Fibroblast of pulmonary artery (primary cell): ENCODE measurements around the gene PDXK.

Source experiments
- DNase-seq: peaks from one replicate; pipeline ENCODE4 v3.0.0-alpha.2; 2010; ENCODE audit warnings: low read depth
- H3K4me3 ChIP-seq: replicated peaks from 2 replicates; pipeline ENCODE4 v1.5.1; 2011; ENCODE audit warnings: low read depth, mild to moderate bottlenecking, control low read depth, low read length, moderate library complexity
- CTCF ChIP-seq: IDR thresholded peaks from 2 replicates; pipeline ENCODE4 v1.5.1; 2011; ENCODE audit warnings: mild to moderate bottlenecking, control low read depth, low read length, inconsistent platforms; ENCODE audit errors: missing control alignments

Gene PDXK

DNA sequence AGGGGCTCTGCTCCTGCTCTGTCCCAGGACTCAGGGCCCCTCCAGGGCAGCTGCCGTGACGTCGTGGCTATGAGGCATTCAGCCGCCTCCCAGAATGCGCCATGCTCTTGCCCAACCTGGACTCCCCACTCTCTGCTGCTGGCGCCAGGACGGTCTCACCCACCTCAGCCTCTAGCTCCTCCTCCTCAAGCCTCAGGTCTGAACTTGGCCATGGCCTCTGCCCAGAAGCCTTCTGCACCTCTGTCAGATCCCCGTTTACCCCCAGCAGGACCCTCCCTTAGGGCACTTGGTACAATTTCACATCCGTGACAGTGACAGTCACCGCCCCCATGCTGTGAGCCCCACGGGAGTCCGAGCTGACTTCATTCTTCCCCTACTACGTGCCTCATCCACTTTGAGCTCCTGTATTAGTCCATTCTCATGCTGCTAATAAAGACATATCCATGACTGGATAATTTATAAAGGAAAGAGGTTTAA lies 52.3 kb downstream of the PDXK start:
- no peak for TF ChIP-seq CTCF
- DNase-seq, result no peak
- H3K4me3 ChIP-seq, result no peak overlapping the region

DNA sequence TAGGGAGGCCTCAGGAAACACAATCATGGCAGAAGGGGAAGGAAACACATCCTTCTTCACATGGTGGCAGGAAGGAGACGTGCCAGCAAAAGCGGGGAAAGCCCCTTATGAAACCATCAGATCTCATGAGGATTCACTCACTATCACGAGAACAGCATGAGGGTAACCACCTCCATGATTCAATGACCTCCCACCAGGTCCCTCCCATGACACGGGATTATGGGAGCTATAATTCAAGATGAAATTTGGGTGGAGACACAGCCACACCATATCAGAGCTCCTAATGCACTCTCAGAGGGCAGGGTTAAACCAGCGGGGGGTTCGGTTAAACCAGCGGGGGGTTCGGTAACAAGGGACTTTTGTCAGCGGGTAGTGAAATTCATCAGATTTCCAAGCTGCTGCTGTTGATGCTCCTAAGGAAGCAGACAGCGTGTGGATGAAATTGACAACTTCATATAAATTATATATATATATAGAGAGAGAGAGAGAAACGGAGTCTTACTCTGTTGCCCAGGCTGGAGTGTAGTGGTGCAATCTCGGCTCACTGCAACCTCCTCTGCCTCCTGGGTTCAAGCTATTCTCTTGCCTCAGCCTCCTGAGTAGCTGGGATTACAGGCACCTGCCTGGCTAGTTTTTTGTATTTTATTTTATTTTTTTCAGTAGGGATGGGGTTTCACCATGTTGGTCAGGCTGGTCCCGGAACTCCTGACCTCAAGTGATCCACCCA lies 52.9 kb downstream of the PDXK start:
- H3K4me3 ChIP-seq, result no peak overlapping the region
- DNase-seq, result no peak
- no peak for TF ChIP-seq CTCF

DNA sequence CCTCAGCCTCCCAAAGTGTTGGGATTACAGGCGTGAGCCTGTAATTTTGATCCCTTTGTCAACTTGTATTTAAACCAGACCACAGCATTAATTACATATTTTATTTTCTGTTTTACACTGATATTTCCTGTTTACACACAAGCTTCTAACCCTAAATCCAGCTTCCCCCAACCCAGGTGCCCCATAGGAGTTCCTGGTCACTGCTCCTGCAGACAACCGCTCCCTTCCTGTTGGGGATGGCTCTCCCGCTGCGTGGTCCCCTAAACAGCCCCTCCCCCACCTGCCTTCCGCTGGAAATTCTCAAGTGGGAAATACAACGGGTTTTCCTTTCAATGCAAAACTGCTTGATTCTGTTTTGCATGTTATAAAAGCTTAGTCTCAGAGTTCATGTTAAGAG lies 53.5 kb downstream of the PDXK start:
- no peak overlapping the region for H3K4me3 ChIP-seq
- TF ChIP-seq CTCF, result no peak
- DNase-seq, result no peak

DNA sequence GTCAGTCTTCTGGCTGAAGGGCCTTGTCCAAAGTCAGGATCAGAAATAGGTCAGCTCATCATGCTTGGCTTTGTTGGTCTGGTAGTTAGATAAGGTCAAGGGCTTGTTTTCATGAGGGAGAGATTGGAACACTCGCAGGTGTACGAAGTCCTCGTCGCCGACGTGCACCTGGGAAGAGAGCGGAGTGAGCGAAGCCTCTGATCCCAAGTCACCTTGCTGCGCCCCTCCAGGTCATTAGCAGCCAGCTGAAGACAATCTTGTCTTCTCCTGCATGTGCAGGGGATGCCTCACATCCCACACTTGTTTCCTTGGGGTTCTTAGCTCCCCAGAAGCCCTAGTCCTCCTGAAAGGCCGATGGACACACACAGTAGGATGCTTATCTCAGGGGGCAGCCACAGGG lies 55.2 kb downstream of the PDXK start:
- no peak for TF ChIP-seq CTCF
- no peak for DNase-seq
- H3K4me3 ChIP-seq, result peak overlapping the region; percentile 74

GRCh38 chr21:43775190-43775589 lies 56.3 kb downstream of the PDXK start:
- H3K4me3 ChIP-seq, result peak overlapping the region; percentile 74
- TF ChIP-seq CTCF, result no peak
- DNase-seq, result no peak

DNA sequence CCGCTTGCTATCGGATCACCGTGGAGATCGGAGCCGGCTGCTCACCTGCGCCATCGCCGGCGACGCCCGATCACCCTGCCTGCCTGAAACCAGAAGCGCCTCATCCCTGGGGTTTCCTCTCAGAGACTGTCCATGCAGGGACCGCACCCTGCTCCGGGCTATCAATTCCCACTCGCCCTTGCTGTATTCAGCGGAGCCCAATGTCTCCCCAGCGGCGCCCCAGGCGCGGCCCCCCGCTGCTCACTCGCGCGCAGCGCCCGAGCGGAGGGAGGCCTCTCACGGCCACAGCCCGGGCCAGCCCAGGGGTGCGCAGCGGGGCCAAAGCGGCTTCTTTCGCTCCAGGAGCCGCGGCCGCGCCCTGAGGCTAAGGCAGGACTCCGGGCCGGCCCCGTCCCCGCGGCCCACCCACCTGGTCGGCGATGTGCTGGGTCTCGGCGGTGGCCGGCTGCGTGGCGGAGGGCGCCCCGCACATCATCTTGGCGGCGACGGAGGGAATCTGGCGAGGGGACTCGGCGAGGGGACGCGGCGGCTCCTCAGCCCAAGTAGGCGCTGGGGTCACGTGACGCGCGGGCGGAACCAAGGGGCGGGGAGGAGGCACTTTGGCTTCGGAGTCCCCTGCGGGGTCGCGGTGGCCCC lies 57.0 kb downstream of the PDXK start, which contains the start of gene CSTB:
CSTB (minus strand) TSS at position 514 of the 636 bp plus-strand sequence; CDS start at position 475, 39 bp downstream.
- H3K4me3 ChIP-seq, result peak within 1 kb of the TSS; percentile 74
- peak; percentile 60 for DNase-seq
- TF ChIP-seq CTCF, result no peak
